ENCODE data around the gene ATP6V0E1.

ATP6V0E1 gene

GRCh38 chr5:173032096-173032495 lies 48.5 kb downstream of the ATP6V0E1 start (continued):
- peak; percentile 75 for TF ChIP-seq REST (tag by site-specific recombination; IDR thresholded peaks at IDR 0.05)
- TF ChIP-seq AEBP2 (tag by site-specific recombination; IDR thresholded peaks at IDR 0.05; ENCODE audit: borderline replicate concordance): 0 out of 2 replicates have a peak, but pooled peaks have one; percentile 83
- TF ChIP-seq ZNF501 (tag by site-specific recombination; IDR thresholded peaks at IDR 0.05): 0 out of 2 replicates have a peak, but pooled peaks have one; percentile 73
- 0 out of 2 replicates have a peak, but pooled peaks have one; percentile 56 for TF ChIP-seq ZNF639 (tag by site-specific recombination; IDR thresholded peaks at IDR 0.05)
- peak; percentile 97 for TF ChIP-seq ZNF555 (tag by site-specific recombination; conservative IDR thresholded peaks at IDR 0.05)
- TF ChIP-seq GFI1B (tag by site-specific recombination; IDR thresholded peaks at IDR 0.05): peak; percentile 48; the same call in 1 of the 2 replicates
- 0 out of 2 replicates have a peak, but pooled peaks have one; percentile 27 for TF ChIP-seq SP3 (tag by site-specific recombination; IDR thresholded peaks at IDR 0.05)
- peak; percentile 68; the same call in 1 of the 2 replicates for TF ChIP-seq ZNF223 (tag by site-specific recombination; IDR thresholded peaks at IDR 0.05)
- TF ChIP-seq ZFP37 (tag by site-specific recombination; IDR thresholded peaks at IDR 0.05): peak; percentile 80; the same call in 1 of the 2 replicates
- 0 out of 2 replicates have a peak, but pooled peaks have one; percentile 40 for TF ChIP-seq ZNF580 (tag by site-specific recombination; IDR thresholded peaks at IDR 0.05)
- TF ChIP-seq GLI2 (tag by site-specific recombination; IDR thresholded peaks at IDR 0.05; ENCODE audit: borderline replicate concordance, low read depth): peak; percentile 59; the same call in 1 of the 2 replicates
- TF ChIP-seq ZNF426 (tag by site-specific recombination; IDR thresholded peaks at IDR 0.05): peak; percentile 98
- peak; percentile 63; the same call in 1 of the 2 replicates for TF ChIP-seq ZNF629 (tag by site-specific recombination; IDR thresholded peaks at IDR 0.05)
- peak; percentile 81 for TF ChIP-seq ZXDB (tag by site-specific recombination; IDR thresholded peaks at IDR 0.05)
- TF ChIP-seq ZNF623 (tag by site-specific recombination; IDR thresholded peaks at IDR 0.05): peak; percentile 83
- TF ChIP-seq ZNF341 (tag by site-specific recombination; IDR thresholded peaks at IDR 0.05; ENCODE audit: low read depth): 0 out of 2 replicates have a peak, but pooled peaks have one; percentile 19
- peak; percentile 66; the same call in 1 of the 2 replicates for TF ChIP-seq ZNF433 (tag by site-specific recombination; IDR thresholded peaks at IDR 0.05; ENCODE audit: low read depth)
- 0 out of 2 replicates have a peak, but pooled peaks have one; percentile 56 for TF ChIP-seq ZNF19 (tag by site-specific recombination; IDR thresholded peaks at IDR 0.05; ENCODE audit: low read depth)
- 0 out of 2 replicates have a peak, but pooled peaks have one; percentile 25 for TF ChIP-seq ZNF366 (tag by site-specific recombination; conservative IDR thresholded peaks at IDR 0.05)
- 0 out of 2 replicates have a peak, but pooled peaks have one; percentile 57 for TF ChIP-seq ZNF138 (tag by site-specific recombination; IDR thresholded peaks at IDR 0.05; ENCODE audit: borderline replicate concordance)

- Histone ChIP-seq H3K36me3 (ENCODE audit: control insufficient read depth in 2 of 2, insufficient read depth in 1 of 2, low read length in 2 of 2) (peaks cover 0 to 28% of the 10 kb centered on the region in 2 experiments), H3K27ac (ENCODE audit: extremely low read depth, low read depth, low read length) (no peak overlapping the region), H3K9me3 (ENCODE audit: control insufficient read depth, insufficient read depth, low read depth, low read length) (no peaks in the 10 kb centered on the region), H3K4me1 (ENCODE audit: control insufficient read depth, insufficient read depth, low read length) (peaks cover 10% of the 10 kb centered on the region), H3K4me3 (ENCODE audit: low read depth, low read length) (no peak overlapping the region)
- CTCF ChIA-PET: no interaction called here
- POLR2A ChIA-PET: no interaction called here
- TF ChIP-seq KLF8 (tag by site-specific recombination; IDR thresholded peaks at IDR 0.05): no peak
- TF ChIP-seq ZNF121 (tag by site-specific recombination; IDR thresholded peaks at IDR 0.05): peak; percentile 72
- no peak for TF ChIP-seq ZNF645 (tag by site-specific recombination; IDR thresholded peaks at IDR 0.05)
- TF ChIP-seq SETDB1 (IDR thresholded peaks at IDR 0.05; ENCODE audit: insufficient read length, low read length): no peak
- TF ChIP-seq ZNF202 (tag by site-specific recombination; IDR thresholded peaks at IDR 0.05; ENCODE audit: borderline replicate concordance): no peak
- TF ChIP-seq ELK4 (IDR thresholded peaks at IDR 0.05; ENCODE audit: borderline replicate concordance, low read depth, low read length): no peak
- no peak for TF ChIP-seq ZNF707 (tag by site-specific recombination; IDR thresholded peaks at IDR 0.05)
These were observed 49.2 kb downstream of the ATP6V0E1 start for GRCh38 chr5:173032730-173033129.

Data from HEK293 (cell line).